PFSK-1 (cell line): ENCODE data around the gene PCSK6.

Experiments used
- POLR2AphosphoS5 ChIP-seq: IDR thresholded peaks from 2 replicates; pipeline ENCODE4 v1.6.1; 2012; ENCODE audit warnings: low read depth, mild to moderate bottlenecking, control low read depth, low read length, moderate library complexity
- TAF1 ChIP-seq: IDR thresholded peaks from 2 replicates; pipeline ENCODE4 v1.6.1; 2012; ENCODE audit warnings: low read length, control low read depth, borderline replicate concordance; ENCODE audit not compliant: insufficient read depth

GRCh38 chr15:101359365-101359947 is 130.1 kb downstream of the PCSK6 start:
- TF ChIP-seq TAF1, result no peak
- no peak for TF ChIP-seq POLR2AphosphoS5
